GM12801 (cell line): ENCODE data around the gene PEPD.

Experiments used
- CTCF ChIP-seq: IDR thresholded peaks from one replicate; pipeline ENCODE4 v1.5.1; 2011; ENCODE audit warnings: control low read depth; ENCODE audit not compliant: insufficient read length; ENCODE audit errors: extremely low read depth

PEPD gene

GRCh38 chr19:33558856-33559255, 37.3 kb upstream of the PEPD start:
- no peak for TF ChIP-seq CTCF

GRCh38 chr19:33558151-33558550, 36.6 kb upstream of the PEPD start:
- TF ChIP-seq CTCF: no peak

GRCh38 chr19:33557720-33558119, 36.1 kb upstream of the PEPD start:
- TF ChIP-seq CTCF: no peak

GRCh38 chr19:33557196-33557595, 35.6 kb upstream of the PEPD start:
- TF ChIP-seq CTCF: no peak

GRCh38 chr19:33556261-33556660, 34.7 kb upstream of the PEPD start:
- no peak for TF ChIP-seq CTCF

GRCh38 chr19:33554821-33555220, 33.2 kb upstream of the PEPD start:
- TF ChIP-seq CTCF: no peak

GRCh38 chr19:33554391-33554790, 32.8 kb upstream of the PEPD start:
- TF ChIP-seq CTCF: no peak
